ENCODE results near the gene TBC1D19.

GRCh38 chr4:26784207-26784865 is 200.5 kb downstream of the TBC1D19 start:
- no peak for TF ChIP-seq CTCF (conservative IDR thresholded peaks at IDR 0.05)
- TF ChIP-seq ZFX (IDR thresholded peaks at IDR 0.05) = no peak

All from C4-2B (cell line).